ENCODE results near the gene EML6.

Gene EML6

DNA sequence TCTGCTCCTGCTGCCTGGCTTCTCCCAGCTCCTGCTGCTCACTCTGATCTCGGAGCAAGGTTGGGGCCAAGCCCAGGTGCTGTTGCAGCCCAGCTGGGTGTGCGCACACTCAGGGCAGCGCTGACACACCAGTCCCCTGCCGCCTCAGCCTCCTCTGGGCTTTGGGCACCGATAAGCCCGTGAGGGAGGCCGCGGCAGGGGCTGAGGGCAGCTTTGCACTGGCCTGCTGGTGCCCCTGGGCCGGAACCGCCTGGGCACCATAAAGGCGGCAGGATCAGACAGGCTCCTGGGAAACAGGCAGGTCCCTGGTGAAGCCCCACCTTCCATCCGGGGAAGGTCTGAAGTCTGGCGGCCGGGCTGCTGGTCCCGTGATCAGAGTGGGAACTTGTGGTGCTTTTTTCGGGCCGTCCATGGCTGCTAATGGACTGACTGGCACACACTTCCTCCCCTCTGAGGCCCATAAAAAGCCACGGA lies 14.1 kb upstream of the EML6 start:
- Histone ChIP-seq H3K9ac (ENCODE audit: low read depth, low read length) (no peak overlapping the region), H3K9me3 (replicated peaks; ENCODE audit: low read length) (no peaks in the 10 kb centered on the region), H3K4me3 (ENCODE audit: low read length) (no peak overlapping the region), H3K36me3 (ENCODE audit: insufficient read depth, low read length) (no peaks in the 10 kb centered on the region), H3K27me3 (ENCODE audit: control insufficient read depth, insufficient read depth, low read length) (no peaks in the 10 kb centered on the region), H3K4me2 (ENCODE audit: low read length) (peak overlapping the region; percentile 63), H3K4me1 (ENCODE audit: control insufficient read depth, insufficient read depth, low read length) (no peaks in the 10 kb centered on the region)

DNA sequence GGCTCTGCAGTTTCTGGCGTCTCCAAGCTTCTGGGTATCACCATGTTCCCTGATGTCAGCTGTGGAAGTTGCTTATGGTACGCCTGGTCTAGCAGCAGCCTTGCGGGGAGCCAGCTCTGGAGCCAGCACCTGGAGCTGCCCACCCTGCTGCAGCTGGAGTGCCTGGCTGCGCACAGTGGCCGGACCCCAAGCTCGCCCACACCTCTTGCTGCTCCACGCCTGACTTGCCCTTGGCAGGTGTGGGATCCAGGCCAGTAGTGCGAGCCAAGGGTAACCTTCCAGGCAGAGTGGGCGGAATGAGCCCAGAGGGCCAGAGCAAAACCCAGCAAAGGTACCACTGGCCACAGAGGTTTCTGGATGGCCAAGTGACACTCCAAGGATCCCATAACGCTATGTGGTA lies 13.2 kb upstream of the EML6 start:
- H3K4me3 ChIP-seq (ENCODE audit: low read length), result no peak overlapping the region
- no peaks in the 10 kb centered on the region for H3K27me3 ChIP-seq (ENCODE audit: control insufficient read depth, insufficient read depth, low read length)
- no peaks in the 10 kb centered on the region for H3K36me3 ChIP-seq (ENCODE audit: insufficient read depth, low read length)
- H3K4me2 ChIP-seq (ENCODE audit: low read length), result no peak overlapping the region
- no peaks in the 10 kb centered on the region for H3K9me3 ChIP-seq (replicated peaks; ENCODE audit: low read length)
- H3K9ac ChIP-seq (ENCODE audit: low read depth, low read length), result no peak overlapping the region
- H3K4me1 ChIP-seq (ENCODE audit: control insufficient read depth, insufficient read depth, low read length), result no peaks in the 10 kb centered on the region

- no peaks in the 10 kb centered on the region for H3K4me1 ChIP-seq (ENCODE audit: control insufficient read depth, insufficient read depth, low read length)
- no peak overlapping the region for H3K4me3 ChIP-seq (ENCODE audit: low read length)
- H3K9me3 ChIP-seq (replicated peaks; ENCODE audit: low read length), result no peaks in the 10 kb centered on the region
- H3K27me3 ChIP-seq (ENCODE audit: control insufficient read depth, insufficient read depth, low read length), result no peaks in the 10 kb centered on the region
- no peak overlapping the region for H3K4me2 ChIP-seq (ENCODE audit: low read length)
- no peak overlapping the region for H3K9ac ChIP-seq (ENCODE audit: low read depth, low read length)
- H3K36me3 ChIP-seq (ENCODE audit: insufficient read depth, low read length), result no peaks in the 10 kb centered on the region
These were observed 10.9 kb upstream of the EML6 start for GRCh38 chr2:54712516-54712915.

- Histone ChIP-seq H3K4me1 (ENCODE audit: control insufficient read depth, insufficient read depth, low read length) (no peaks in the 10 kb centered on the region), H3K36me3 (ENCODE audit: insufficient read depth, low read length) (no peaks in the 10 kb centered on the region), H3K9me3 (replicated peaks; ENCODE audit: low read length) (no peaks in the 10 kb centered on the region), H3K4me3 (ENCODE audit: low read length) (no peak overlapping the region), H3K4me2 (ENCODE audit: low read length) (no peak overlapping the region), H3K27me3 (ENCODE audit: control insufficient read depth, insufficient read depth, low read length) (no peaks in the 10 kb centered on the region), H3K9ac (ENCODE audit: low read depth, low read length) (no peak overlapping the region)
These were observed 8.5 kb upstream of the EML6 start for GRCh38 chr2:54714996-54715395.

DNA sequence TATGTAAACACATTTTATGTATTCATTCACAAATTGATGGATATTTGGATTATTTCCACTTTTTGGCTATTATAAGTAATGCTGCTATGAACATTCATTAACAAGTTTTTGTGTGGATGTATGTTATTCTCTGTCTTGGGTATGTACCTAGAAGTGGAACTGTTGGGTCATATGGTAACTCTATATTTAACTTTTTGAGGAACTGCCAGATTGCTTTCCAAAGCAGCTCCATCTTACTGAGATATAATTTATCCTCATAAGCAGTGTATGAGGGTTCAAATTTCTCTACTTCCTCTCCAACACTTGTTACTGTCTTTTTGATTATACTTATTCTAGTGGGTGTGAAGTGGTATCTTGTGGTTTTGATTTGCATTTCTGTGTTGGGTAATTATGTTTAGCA lies 7.1 kb upstream of the EML6 start:
- Histone ChIP-seq H3K36me3 (ENCODE audit: insufficient read depth, low read length) (no peaks in the 10 kb centered on the region), H3K9ac (ENCODE audit: low read depth, low read length) (no peak overlapping the region), H3K9me3 (replicated peaks; ENCODE audit: low read length) (no peaks in the 10 kb centered on the region), H3K4me1 (ENCODE audit: control insufficient read depth, insufficient read depth, low read length) (no peaks in the 10 kb centered on the region), H3K27me3 (ENCODE audit: control insufficient read depth, insufficient read depth, low read length) (no peaks in the 10 kb centered on the region), H3K4me2 (ENCODE audit: low read length) (no peak overlapping the region), H3K4me3 (ENCODE audit: low read length) (no peak overlapping the region)

DNA sequence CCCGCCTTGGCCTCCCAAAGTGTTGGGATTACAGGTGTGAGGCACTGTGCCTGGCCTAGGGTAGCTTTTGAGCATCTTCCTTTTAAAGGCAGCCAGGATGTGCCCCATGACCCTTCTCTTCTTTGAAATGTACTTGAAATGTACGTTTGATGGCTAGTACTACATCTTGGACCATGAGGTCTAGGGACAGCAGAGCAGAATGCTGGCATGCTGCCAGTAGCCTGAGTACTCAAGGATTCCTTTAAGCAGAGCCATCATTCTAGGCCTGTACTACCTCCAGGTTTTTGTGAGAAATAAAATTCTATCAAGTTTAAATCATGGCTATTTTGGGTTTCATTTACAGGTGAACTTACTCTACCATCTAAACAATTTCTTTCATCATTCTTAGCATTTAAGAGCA lies 2.9 kb upstream of the EML6 start:
- H3K27me3 ChIP-seq (ENCODE audit: control insufficient read depth, insufficient read depth, low read length), result peaks cover 7% of the 10 kb centered on the region
- H3K9me3 ChIP-seq (replicated peaks; ENCODE audit: low read length), result no peaks in the 10 kb centered on the region
- peaks cover 15% of the 10 kb centered on the region for H3K4me1 ChIP-seq (ENCODE audit: control insufficient read depth, insufficient read depth, low read length)
- H3K36me3 ChIP-seq (ENCODE audit: insufficient read depth, low read length), result no peaks in the 10 kb centered on the region
- no peak overlapping the region for H3K9ac ChIP-seq (ENCODE audit: low read depth, low read length)
- no peak overlapping the region for H3K4me3 ChIP-seq (ENCODE audit: low read length)
- no peak overlapping the region for H3K4me2 ChIP-seq (ENCODE audit: low read length)

DNA sequence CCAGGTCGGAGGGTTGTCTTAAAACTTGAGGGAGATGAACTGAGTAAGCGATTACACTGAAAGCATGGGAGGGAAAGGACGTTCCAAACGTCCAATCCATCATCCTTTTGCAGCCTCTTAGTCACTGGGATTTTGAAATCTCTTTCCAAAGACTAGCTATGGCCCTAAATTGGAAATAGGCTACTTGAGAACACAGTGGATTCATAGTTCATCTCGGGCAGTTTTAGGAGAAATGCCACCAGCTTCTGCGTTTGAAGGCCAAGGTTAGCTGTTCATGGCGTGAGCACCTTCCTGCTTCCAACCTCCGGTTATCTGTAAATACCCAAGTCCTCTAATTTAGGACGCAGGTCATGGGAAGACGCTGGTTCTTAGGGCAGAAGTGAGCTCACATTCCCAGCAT lies 821 bp upstream of the EML6 start:
- Histone ChIP-seq H3K9ac (ENCODE audit: low read depth, low read length) (peak overlapping the region; percentile 85), H3K27me3 (ENCODE audit: control insufficient read depth, insufficient read depth, low read length) (peaks cover 12% of the 10 kb centered on the region), H3K9me3 (replicated peaks; ENCODE audit: low read length) (no peaks in the 10 kb centered on the region), H3K4me1 (ENCODE audit: control insufficient read depth, insufficient read depth, low read length) (peaks cover 16% of the 10 kb centered on the region), H3K36me3 (ENCODE audit: insufficient read depth, low read length) (no peaks in the 10 kb centered on the region), H3K4me3 (ENCODE audit: low read length) (peak overlapping the region; percentile 83), H3K4me2 (ENCODE audit: low read length) (peak overlapping the region; percentile 99)

- Histone ChIP-seq H3K4me2 (ENCODE audit: low read length) (peak overlapping the region; percentile 99), H3K27me3 (ENCODE audit: control insufficient read depth, insufficient read depth, low read length) (peaks cover 12% of the 10 kb centered on the region), H3K4me1 (ENCODE audit: control insufficient read depth, insufficient read depth, low read length) (peaks cover 29% of the 10 kb centered on the region), H3K9me3 (replicated peaks; ENCODE audit: low read length) (no peaks in the 10 kb centered on the region), H3K9ac (ENCODE audit: low read depth, low read length) (peak overlapping the region; percentile 74), H3K36me3 (ENCODE audit: insufficient read depth, low read length) (no peaks in the 10 kb centered on the region), H3K4me3 (ENCODE audit: low read length) (peak overlapping the region; percentile 83)
These were observed 616 bp downstream of the EML6 start for GRCh38 chr2:54723996-54724559.

DNA sequence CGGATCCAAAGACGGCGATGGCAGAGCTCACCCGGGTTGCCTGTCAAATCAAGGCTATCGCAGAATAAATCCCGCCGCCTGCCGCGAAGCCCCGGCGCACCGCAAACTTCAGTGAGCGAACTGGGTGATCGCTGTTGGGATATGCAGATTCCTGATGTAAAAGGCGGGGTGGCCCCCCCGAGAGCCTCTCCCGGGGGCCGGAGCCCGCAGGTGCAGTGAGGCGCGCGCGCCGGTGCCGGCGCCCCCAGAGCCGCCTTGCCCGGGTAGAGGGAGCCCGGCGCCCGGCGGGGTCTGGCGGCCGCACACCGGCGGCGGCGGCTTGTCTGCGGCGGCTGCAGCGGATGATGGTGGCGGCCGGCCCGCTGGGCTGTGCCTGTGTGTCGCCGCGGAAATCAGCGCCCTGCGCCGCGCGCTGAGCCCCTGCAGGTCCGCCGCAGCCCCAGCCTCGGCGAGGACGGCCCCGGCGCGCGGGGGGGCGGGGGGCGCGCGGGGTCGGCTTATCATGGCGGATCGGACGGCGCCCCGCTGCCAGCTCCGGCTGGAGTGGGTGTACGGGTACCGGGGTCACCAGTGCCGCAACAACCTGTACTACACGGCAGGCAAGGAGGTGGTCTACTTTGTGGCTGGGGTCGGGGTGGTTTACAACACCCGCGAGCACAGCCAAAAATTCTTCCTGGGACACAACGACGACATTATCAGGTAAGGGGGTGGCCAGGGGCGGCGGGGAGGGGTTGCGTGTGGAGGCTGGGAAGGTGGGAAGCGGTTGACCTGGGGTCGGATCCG lies 1.3 kb downstream of the EML6 start:
- Histone ChIP-seq H3K9ac (ENCODE audit: low read depth, low read length) (peak overlapping the region; percentile 74), H3K36me3 (ENCODE audit: insufficient read depth, low read length) (no peaks in the 10 kb centered on the region), H3K4me3 (ENCODE audit: low read length) (peak overlapping the region; percentile 83), H3K27me3 (ENCODE audit: control insufficient read depth, insufficient read depth, low read length) (peaks cover 12% of the 10 kb centered on the region), H3K9me3 (replicated peaks; ENCODE audit: low read length) (no peaks in the 10 kb centered on the region), H3K4me1 (ENCODE audit: control insufficient read depth, insufficient read depth, low read length) (peaks cover 33% of the 10 kb centered on the region), H3K4me2 (ENCODE audit: low read length) (peak overlapping the region; percentile 99)

- Histone ChIP-seq H3K4me1 (ENCODE audit: control insufficient read depth, insufficient read depth, low read length) (peaks cover 33% of the 10 kb centered on the region), H3K9me3 (replicated peaks; ENCODE audit: low read length) (no peaks in the 10 kb centered on the region), H3K4me3 (ENCODE audit: low read length) (no peak overlapping the region), H3K9ac (ENCODE audit: low read depth, low read length) (no peak overlapping the region), H3K36me3 (ENCODE audit: insufficient read depth, low read length) (no peaks in the 10 kb centered on the region), H3K4me2 (ENCODE audit: low read length) (peak overlapping the region; percentile 99), H3K27me3 (ENCODE audit: control insufficient read depth, insufficient read depth, low read length) (peaks cover 12% of the 10 kb centered on the region)
These were observed 2.1 kb downstream of the EML6 start for GRCh38 chr2:54725343-54726099.

DNA sequence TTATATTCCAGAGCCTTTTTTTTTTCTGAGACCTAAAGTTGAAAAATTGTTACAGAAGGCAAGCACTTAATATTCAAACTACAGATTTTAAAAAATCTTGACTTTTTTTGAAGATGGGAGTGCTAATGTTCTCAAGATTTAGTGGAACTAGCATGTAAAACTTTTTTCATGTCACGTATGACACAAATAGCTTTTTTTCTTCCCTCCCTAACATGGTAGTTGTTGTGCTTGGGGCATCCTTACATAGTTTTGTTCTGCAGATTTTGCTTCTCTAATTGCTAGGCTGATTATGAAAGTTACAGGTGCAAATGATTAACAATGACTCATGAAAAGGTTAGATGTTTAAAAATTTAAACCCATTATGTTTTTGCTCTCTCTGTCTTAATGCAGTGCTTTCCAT lies 3.0 kb downstream of the EML6 start:
- no peaks in the 10 kb centered on the region for H3K36me3 ChIP-seq (ENCODE audit: insufficient read depth, low read length)
- H3K9me3 ChIP-seq (replicated peaks; ENCODE audit: low read length), result no peaks in the 10 kb centered on the region
- H3K4me1 ChIP-seq (ENCODE audit: control insufficient read depth, insufficient read depth, low read length), result peaks cover 33% of the 10 kb centered on the region
- H3K27me3 ChIP-seq (ENCODE audit: control insufficient read depth, insufficient read depth, low read length), result peaks cover 12% of the 10 kb centered on the region
- no peak overlapping the region for H3K4me3 ChIP-seq (ENCODE audit: low read length)
- H3K4me2 ChIP-seq (ENCODE audit: low read length), result no peak overlapping the region
- H3K9ac ChIP-seq (ENCODE audit: low read depth, low read length), result no peak overlapping the region

All from skeletal muscle satellite cell (primary cell).